Central memory CD8-positive, alpha-beta T cell (primary cell): ENCODE measurements around the gene GRIK5.
"Not testable (repeated sequence)": the region's sequence is repeated elsewhere in the genome, so short reads cannot be mapped to it uniquely, and the experiment has no call there.

Experiments
- ATAC-seq: fragments of 150-1000 bp; cut with Tn5 transposase; replicated peaks from 2 replicates; pipeline ENCODE4 v1.10.0; 2022; ENCODE audit warnings: mild to moderate bottlenecking, moderate FRiP score, moderate number of reproducible peaks; ENCODE audit not compliant: poor library complexity, severe bottlenecking; ENCODE audit errors: extremely low read depth
- DNase-seq, 2 donors: peaks; one replicate each; pipeline ENCODE4 v3.0.0; 2021; ENCODE audit warnings: low spot score in 2 of 2
- H3K27ac Mint-ChIP-seq: one replicate; pipeline ENCODE4 v1.8.0; 2022; ENCODE audit warnings: low read depth, mild to moderate bottlenecking, moderate library complexity, mixed read lengths
- H3K27me3 Mint-ChIP-seq: one replicate; pipeline ENCODE4 v1.8.0; 2022; ENCODE audit warnings: mixed read lengths
- H3K36me3 Mint-ChIP-seq: one replicate; pipeline ENCODE4 v1.8.0; 2022; ENCODE audit warnings: mild to moderate bottlenecking, moderate library complexity, mixed read lengths; ENCODE audit not compliant: insufficient read depth
- H3K4me1 Mint-ChIP-seq: one replicate; pipeline ENCODE4 v1.8.0; 2022; ENCODE audit warnings: mixed read lengths
- H3K4me3 Mint-ChIP-seq: one replicate; pipeline ENCODE4 v1.8.0; 2022; ENCODE audit warnings: mild to moderate bottlenecking, moderate library complexity, mixed read lengths
- H3K9me3 Mint-ChIP-seq: one replicate; pipeline ENCODE4 v1.8.0; 2022; ENCODE audit warnings: mixed read lengths

Gene GRIK5

DNA sequence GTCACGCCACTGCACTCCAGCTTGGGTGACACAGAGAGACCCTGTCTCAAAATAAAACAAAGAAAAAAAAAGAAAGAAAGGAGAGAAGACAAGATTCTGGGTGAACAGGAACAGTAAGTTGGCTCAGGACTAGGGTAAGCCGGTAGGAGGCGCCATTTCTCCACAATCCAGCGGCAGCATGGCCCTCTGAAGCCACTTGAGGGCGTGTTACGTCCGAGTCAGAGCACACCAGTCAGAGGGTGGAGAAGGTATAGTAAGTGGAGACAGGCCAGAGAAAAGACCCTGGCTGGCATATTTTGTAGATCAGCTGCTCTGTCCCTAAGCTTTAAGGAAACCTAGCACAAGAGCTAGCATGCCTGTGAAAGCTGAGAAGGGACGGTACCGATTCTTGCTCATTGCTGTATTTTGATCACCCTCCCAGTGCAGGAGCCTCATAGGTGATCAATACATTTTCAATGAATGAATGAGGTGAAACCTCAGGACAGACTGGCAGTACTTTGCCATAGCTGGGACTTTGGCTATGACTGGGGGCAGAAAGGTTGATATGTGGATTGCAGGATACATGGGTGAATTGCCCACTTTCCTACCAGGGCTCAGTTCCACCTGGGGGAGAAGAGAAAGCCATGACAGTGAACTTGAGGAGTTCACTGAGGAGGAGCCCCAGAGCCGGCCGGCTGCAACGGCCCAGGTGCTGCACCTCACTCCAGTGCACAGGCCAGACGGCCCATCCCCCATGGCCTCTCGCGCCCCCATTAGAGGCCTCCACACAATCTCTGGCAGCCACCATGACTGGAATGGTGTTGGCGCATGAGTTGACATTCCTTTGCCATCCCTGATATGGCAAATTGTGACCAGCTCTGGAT lies 38.8 kb upstream of the GRIK5 start:
- H3K9me3 Mint-ChIP-seq = no peaks in the 10 kb centered on the region
- DNase-seq (peak; percentile 81 to 90), ATAC-seq (peak; percentile 89)
- no peaks in the 10 kb centered on the region for H3K27me3 Mint-ChIP-seq
- H3K36me3 Mint-ChIP-seq = peaks cover 11% of the 10 kb centered on the region
- no peak overlapping the region for H3K4me3 Mint-ChIP-seq
- H3K4me1 Mint-ChIP-seq = peaks cover 5% of the 10 kb centered on the region
- no peak overlapping the region for H3K27ac Mint-ChIP-seq

DNA sequence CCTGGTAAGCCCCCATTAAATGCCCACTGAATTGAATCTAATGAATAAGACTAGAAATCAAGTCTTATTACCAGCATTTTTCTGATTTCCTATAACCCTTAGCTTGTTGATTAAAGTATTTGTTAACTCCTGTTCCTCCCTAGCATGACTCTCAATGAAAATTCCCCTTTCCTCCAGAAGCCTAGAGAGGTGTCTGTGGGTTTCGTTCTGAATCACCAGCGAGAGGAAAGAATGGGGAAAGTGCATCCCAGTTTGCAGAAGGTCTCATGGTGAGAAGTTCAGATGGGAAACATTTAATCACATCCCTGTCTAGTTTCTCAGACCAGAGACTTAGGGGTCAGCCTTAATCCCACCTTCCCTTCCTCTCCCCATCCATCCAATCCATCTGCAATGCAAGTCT lies 35.4 kb upstream of the GRIK5 start:
- Mint-ChIP-seq H3K9me3 (no peaks in the 10 kb centered on the region), H3K27ac (peak overlapping the region; percentile 30), H3K4me3 (no peak overlapping the region), H3K27me3 (no peaks in the 10 kb centered on the region), H3K4me1 (no peaks in the 10 kb centered on the region), H3K36me3 (peaks cover 8% of the 10 kb centered on the region)
- DNase-seq (no peak), ATAC-seq (no peak)

DNA sequence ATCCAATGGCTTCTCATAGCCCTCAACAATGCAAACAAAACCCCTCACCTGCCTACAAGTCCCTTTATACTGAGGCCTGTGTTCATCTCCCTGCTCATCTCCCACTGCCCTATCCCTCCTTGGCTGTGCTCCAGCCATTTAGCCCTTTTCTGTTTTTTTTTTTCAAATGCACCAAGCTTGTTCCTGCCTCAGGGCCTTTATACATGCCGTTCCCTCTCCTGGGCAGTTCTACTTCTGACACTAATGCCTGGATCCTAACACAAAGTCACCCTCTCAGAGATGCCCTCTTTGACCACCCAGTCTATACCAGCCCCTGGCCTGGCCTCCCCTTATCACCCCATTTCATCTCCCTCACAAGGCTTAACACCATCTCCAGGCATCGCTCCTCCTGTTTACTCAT lies 32.9 kb upstream of the GRIK5 start:
- ATAC-seq = no peak
- peaks cover 26% of the 10 kb centered on the region for H3K36me3 Mint-ChIP-seq

DNA sequence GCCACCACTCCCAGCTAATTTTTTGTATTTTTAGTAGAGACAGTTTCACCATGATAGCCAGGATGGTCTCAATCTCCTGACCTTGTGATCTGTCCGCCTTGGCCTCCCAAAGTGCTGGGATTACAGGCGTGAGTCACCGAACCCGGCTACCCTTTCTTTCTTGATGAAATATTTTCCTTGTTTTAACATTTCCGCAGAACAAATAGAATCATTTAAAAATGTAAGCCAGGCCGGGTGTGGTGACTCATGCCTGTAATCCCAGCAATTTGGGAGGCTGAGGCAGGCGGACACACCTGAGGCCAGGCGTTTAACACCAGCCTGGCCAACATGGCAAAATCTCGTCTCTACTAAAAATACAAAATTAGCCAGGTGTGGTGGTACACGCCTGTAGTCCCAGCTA lies 30.2 kb upstream of the GRIK5 start:
- peaks cover 33% of the 10 kb centered on the region for H3K36me3 Mint-ChIP-seq
- not testable (repeated sequence) for DNase-seq, ATAC-seq, H3K4me3 Mint-ChIP-seq, H3K27me3 Mint-ChIP-seq, H3K4me1 Mint-ChIP-seq, H3K9me3 Mint-ChIP-seq, H3K27ac Mint-ChIP-seq

More for the DNA sequence above, 32.9 kb upstream of the GRIK5 start:
- Mint-ChIP-seq H3K27me3 (no peaks in the 10 kb centered on the region), H3K9me3 (no peaks in the 10 kb centered on the region), H3K27ac (no peak overlapping the region), H3K4me1 (no peaks in the 10 kb centered on the region), H3K4me3 (no peak overlapping the region)
- no peak for DNase-seq

DNA sequence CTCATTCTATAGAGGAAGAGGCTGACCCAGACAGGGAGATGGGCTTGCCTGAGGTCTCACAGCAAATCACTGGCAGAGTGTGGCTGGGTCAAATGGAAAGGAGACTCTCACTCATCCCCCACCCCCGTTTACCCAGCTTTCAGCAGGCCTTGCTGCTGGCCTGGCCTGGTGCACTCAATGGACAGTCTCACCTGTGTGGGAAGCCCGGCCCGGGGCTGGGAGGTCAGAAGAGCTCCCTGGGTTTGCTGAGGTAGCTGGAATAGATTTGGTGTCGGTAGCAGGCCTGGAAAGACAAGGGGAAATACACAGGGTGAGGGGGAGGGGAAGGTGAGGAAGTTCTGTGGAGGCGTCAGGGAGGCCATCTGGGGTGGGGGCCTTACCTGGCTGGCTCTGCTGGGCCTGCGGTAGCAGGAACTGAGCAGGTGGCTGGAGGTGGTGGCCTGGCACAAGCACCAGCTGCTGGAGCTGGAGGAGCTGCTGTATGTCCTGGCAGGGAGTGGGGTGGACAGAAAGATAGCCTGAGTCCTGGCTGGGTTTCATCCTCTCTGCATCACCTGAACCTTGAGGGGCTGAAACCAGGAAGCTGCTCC lies 29.4 kb upstream of the GRIK5 start:
- Mint-ChIP-seq H3K27ac (no peak overlapping the region), H3K4me3 (no peak overlapping the region), H3K27me3 (no peaks in the 10 kb centered on the region), H3K36me3 (peaks cover 33% of the 10 kb centered on the region), H3K4me1 (no peaks in the 10 kb centered on the region), H3K9me3 (no peaks in the 10 kb centered on the region)
- ATAC-seq (no peak), DNase-seq (no peak)

DNA sequence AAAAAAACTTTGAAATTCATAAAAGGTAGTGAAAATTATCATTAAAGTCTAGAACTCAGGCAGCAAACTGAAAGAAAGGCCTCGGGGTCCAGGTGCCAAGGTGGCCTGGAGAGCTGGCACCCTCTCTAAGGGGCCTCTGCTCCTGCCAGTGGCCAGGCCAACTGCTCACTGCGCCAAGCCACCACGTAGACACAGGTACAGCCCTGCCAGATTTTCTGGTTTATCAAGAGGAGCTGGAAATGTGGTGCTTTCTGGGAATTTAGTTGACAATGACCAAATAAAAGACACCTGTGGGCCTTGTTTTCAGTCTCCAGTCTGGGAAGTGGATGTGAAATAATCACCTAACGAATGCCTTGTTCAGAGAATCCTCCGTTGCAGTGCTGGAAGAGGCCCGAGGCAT lies 28.8 kb upstream of the GRIK5 start:
- Mint-ChIP-seq H3K9me3 (no peaks in the 10 kb centered on the region), H3K4me3 (no peak overlapping the region), H3K27ac (no peak overlapping the region), H3K4me1 (no peaks in the 10 kb centered on the region), H3K36me3 (peaks cover 34% of the 10 kb centered on the region), H3K27me3 (no peaks in the 10 kb centered on the region)
- ATAC-seq = no peak
- DNase-seq = no peak

DNA sequence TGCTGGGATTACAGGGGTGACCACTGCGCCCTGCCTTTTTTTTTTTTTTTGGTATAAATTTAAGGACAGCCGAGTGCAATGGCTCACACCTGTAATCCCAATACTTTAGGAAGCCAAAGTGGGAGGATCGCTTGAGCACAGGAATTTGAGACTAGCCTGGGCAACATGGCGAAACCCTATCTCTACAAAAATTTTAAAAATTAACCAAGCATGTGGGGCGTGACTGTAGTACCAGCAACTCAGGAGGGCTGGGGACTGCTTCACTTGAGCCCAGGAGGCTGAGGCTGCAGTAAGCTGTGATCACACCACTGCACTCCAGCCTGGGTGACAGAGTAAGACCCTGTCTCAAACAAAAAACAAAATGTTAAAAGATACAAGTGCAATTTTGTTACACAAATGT lies 27.5 kb upstream of the GRIK5 start:
- no peak for DNase-seq

DNA sequence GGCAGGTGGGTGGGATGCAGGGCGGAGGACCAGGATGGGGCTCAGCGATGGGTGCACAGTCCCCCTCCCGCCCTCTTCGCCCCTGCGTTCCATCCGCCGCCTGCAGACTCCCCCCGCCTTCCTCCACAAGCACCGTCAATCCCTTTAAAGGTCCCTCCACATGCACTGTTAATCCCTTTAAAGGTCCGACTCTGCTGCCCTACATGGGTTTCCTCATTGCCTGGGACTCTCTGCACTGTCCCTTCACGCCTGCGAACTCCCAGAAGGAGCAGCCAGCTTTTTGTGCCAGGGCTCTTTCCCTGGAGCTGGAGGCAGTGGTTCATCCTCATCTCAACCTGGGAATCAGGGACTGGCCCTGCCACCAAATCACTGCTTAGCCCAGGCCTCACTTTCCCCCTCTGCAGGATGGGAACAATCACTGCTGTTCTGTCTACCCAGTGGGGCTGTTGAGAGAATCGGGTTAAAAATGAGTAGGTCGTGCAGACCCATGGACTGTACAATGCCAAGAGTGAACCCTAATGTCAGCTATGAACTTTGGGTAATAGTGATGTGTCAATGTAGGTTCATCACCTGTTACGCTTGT lies 26.3 kb upstream of the GRIK5 start:
- H3K27ac Mint-ChIP-seq = no peak overlapping the region
- no peak for ATAC-seq
- no peak for DNase-seq
- H3K36me3 Mint-ChIP-seq = peaks cover 34% of the 10 kb centered on the region
- no peak overlapping the region for H3K4me3 Mint-ChIP-seq
- H3K4me1 Mint-ChIP-seq = peaks cover 6% of the 10 kb centered on the region
- no peaks in the 10 kb centered on the region for H3K9me3 Mint-ChIP-seq
- H3K27me3 Mint-ChIP-seq = no peaks in the 10 kb centered on the region

More for the DNA sequence above, 27.5 kb upstream of the GRIK5 start:
- Mint-ChIP-seq H3K27me3 (no peaks in the 10 kb centered on the region), H3K27ac (no peak overlapping the region), H3K36me3 (peaks cover 34% of the 10 kb centered on the region), H3K4me3 (no peak overlapping the region), H3K9me3 (no peaks in the 10 kb centered on the region), H3K4me1 (peaks cover 2% of the 10 kb centered on the region)
- no peak for ATAC-seq

DNA sequence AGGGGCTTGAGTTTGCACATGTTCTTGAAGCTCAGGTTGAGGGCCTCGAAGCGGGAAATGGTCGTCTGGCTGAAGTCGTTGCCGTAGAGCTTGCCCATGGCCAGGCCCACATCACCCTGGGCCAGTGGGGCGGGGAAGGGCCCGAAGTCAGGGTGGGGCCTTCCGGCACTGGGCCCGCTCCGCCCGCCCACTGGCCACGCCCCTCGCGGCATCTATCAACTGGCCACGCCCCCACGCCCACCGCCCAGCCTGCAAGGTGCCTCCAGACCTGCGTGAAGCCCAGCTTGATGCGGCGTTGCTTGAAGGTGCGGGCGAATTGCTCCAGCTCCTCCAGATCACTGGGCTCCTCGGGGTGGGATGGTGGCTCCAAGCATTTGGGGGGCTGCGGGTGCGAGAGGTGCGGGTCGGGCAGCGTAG lies 25.8 kb upstream of the GRIK5 start:
- ATAC-seq = no peak
- H3K4me1 Mint-ChIP-seq = peaks cover 11% of the 10 kb centered on the region
- no peaks in the 10 kb centered on the region for H3K9me3 Mint-ChIP-seq

DNA sequence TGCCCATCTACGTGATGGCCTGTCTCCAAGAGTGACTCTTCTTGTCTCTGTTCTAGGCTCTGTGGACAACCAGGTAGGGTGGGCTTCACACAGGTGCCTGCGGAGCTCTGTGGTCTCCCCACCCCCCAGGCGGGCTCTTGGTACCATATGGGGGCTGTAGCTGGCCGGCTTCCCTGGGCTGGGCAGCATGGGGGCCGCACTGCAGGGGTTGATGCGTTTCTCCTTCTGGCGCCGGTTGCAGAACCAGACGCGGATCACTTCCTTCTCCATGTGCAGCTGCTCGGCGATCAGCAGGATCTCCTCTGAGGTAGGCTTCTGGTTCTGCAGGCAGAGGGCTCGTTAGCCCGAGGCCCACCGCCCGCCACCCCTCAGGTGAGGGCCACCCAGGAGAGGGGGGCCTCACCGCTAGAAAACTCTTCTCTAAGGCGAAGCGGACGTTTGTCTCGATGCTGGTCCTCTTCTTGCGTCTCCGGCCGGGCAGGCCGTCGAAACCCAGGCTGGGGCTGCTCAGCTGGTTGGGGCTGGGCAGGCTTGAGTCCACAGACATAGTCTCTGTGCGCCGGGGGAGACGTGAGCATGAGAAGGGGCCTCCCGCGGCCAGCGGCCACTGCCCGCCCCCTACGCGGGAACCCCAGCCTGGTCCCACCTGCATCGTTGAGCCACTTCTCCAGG lies 25.3 kb upstream of the GRIK5 start:
- Mint-ChIP-seq H3K4me1 (peaks cover 16% of the 10 kb centered on the region), H3K36me3 (peaks cover 36% of the 10 kb centered on the region), H3K9me3 (no peaks in the 10 kb centered on the region), H3K4me3 (no peak overlapping the region), H3K27me3 (no peaks in the 10 kb centered on the region), H3K27ac (no peak overlapping the region)
- ATAC-seq = no peak
- no peak for DNase-seq

More for the DNA sequence above, 25.8 kb upstream of the GRIK5 start:
- H3K4me3 Mint-ChIP-seq = no peak overlapping the region
- peaks cover 34% of the 10 kb centered on the region for H3K36me3 Mint-ChIP-seq
- no peak overlapping the region for H3K27ac Mint-ChIP-seq
- no peak for DNase-seq
- H3K27me3 Mint-ChIP-seq = no peaks in the 10 kb centered on the region

DNA sequence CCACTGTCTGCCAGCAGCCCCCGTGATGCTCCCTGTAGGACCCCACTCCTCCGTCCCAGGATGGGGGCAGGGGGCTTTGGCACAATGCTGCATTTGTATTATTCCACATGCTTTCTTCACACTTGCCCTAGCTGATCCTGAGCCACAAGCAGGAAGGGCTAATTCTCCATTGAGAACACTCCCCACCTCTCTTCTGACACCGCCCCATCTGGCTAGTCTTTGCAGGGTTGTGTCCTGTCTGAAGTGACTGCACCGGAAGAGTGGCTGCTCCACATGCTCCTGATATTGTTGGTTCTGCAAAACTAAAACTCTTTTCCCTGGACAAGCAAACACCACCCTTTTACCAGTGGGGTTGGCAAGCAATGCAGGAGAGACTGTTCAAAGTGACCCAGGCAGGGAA lies 23.9 kb upstream of the GRIK5 start:
- Mint-ChIP-seq H3K4me1 (peaks cover 20% of the 10 kb centered on the region), H3K27me3 (no peaks in the 10 kb centered on the region), H3K4me3 (no peak overlapping the region), H3K27ac (no peak overlapping the region), H3K36me3 (peaks cover 26% of the 10 kb centered on the region), H3K9me3 (no peaks in the 10 kb centered on the region)
- DNase-seq (no peak), ATAC-seq (no peak)

DNA sequence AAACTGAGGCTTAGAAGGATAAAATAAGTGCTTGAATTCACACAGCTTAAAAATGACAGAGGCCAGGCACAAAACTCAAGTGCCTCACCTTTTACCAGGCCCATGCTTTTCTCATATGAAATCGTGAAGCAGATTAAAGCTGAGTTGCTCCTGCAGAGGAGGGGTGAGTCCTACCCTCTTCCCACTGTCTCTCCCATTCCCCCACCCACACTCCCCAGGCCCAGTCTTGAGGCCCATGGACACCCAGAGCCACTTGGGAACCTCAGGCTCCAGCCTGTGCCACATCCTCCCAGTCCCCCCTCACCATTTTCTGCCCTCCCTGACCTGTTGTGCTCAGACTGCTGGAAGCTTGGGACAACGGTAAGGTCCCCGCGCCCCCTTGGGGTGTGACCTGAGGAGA lies 23.5 kb upstream of the GRIK5 start:
- DNase-seq = no peak
- ATAC-seq = no peak
- Mint-ChIP-seq H3K9me3 (no peaks in the 10 kb centered on the region), H3K36me3 (peaks cover 22% of the 10 kb centered on the region), H3K4me1 (peaks cover 20% of the 10 kb centered on the region), H3K27ac (no peak overlapping the region), H3K27me3 (no peaks in the 10 kb centered on the region), H3K4me3 (no peak overlapping the region)
